Measurements from ENCODE around the gene RHNO1.

DNA sequence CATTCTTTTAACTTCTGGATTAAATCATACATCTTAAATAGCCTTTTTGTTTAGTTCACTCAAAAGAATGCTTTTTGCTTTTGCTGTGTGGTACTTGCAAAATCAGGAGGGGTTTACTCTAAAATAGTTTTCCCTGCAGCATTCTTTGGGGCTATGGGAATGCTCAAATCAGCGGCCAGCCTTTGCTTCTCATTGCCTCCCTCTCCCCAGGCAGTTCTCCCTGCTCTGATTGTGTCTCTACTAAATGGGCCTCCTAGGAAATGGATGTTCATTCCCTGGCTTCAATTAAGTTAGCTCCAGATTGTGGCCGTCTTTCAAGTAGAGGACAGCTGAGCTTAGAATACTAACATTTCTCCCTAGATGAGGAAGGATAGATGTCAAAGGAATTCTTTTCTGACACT is 18.0 kb downstream of the RHNO1 start:
- TF ChIP-seq, protein P1, sequence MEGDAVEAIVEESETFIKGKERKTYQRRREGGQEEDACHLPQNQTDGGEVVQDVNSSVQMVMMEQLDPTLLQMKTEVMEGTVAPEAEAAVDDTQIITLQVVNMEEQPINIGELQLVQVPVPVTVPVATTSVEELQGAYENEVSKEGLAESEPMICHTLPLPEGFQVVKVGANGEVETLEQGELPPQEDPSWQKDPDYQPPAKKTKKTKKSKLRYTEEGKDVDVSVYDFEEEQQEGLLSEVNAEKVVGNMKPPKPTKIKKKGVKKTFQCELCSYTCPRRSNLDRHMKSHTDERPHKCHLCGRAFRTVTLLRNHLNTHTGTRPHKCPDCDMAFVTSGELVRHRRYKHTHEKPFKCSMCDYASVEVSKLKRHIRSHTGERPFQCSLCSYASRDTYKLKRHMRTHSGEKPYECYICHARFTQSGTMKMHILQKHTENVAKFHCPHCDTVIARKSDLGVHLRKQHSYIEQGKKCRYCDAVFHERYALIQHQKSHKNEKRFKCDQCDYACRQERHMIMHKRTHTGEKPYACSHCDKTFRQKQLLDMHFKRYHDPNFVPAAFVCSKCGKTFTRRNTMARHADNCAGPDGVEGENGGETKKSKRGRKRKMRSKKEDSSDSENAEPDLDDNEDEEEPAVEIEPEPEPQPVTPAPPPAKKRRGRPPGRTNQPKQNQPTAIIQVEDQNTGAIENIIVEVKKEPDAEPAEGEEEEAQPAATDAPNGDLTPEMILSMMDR (IDR thresholded peaks at IDR 0.05; ENCODE audit: low read length): no peak
- no peak for TF ChIP-seq EZH2 (optimal IDR thresholded peaks at IDR 0.05; ENCODE audit: low read depth, low read length)
